ENCODE results near the gene COL4A2. TPM values are rescaled to one million over a fixed set of nuclear protein-coding genes. Genes with fewer than 3 reads are reported as not detected.

The COL4A2 gene
- total RNA-seq, 4 donors from 2014 or later: 75.1 to 322 (median 115) TPM

DNA sequence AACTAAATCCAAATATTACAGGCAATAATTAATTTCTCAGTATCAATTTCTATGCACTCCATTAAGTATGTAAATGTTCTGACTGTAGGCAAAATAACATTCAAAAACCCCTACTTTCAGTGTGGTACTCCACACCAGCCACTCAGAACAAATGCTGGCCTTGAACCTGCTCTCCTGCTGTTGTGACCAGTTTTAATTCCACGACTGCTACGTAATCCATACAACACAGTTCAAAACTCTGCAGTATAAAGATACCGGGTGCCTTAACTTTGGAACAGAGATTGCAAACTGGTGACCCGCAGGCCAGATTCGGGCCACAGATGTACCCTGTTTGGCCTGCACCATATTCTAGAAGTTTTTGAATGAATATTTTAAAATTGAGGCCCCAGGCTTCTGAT lies 30.5 kb upstream of the COL4A2 start:
- DNase-seq: no peak
- H3K9me3 ChIP-seq: no peaks in the 10 kb centered on the region
- 74 to 79% methylated on average over 5 of the region's 5 CpGs for WGBS, 2 donors (ENCODE audit: low coverage in 1 of 2)
- TF ChIP-seq POLR2A (IDR thresholded peaks at IDR 0.05) (no peak), EP300 (IDR thresholded peaks at IDR 0.05; ENCODE audit: low read depth) (no peak), POLR2AphosphoS5 (IDR thresholded peaks at IDR 0.05) (no peak)
- TF ChIP-seq, protein P1, sequence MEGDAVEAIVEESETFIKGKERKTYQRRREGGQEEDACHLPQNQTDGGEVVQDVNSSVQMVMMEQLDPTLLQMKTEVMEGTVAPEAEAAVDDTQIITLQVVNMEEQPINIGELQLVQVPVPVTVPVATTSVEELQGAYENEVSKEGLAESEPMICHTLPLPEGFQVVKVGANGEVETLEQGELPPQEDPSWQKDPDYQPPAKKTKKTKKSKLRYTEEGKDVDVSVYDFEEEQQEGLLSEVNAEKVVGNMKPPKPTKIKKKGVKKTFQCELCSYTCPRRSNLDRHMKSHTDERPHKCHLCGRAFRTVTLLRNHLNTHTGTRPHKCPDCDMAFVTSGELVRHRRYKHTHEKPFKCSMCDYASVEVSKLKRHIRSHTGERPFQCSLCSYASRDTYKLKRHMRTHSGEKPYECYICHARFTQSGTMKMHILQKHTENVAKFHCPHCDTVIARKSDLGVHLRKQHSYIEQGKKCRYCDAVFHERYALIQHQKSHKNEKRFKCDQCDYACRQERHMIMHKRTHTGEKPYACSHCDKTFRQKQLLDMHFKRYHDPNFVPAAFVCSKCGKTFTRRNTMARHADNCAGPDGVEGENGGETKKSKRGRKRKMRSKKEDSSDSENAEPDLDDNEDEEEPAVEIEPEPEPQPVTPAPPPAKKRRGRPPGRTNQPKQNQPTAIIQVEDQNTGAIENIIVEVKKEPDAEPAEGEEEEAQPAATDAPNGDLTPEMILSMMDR (IDR thresholded peaks at IDR 0.05): no peak
- no peaks in the 10 kb centered on the region for H3K36me3 ChIP-seq
- no peak overlapping the region for H3K4me3 ChIP-seq
- in situ Hi-C loops (cut with MboI; ENCODE audit: low pct_ligation_motif_present in 1 of 4, low pct_unique_long_range_greater_than_20kb in 1 of 4, low sequenced_read_pairs in 3 of 4): no loop called here
- intact Hi-C loops (cut with DNase I; ENCODE audit: low total_unique reads): no loop called here
- H3K27ac ChIP-seq: peak overlapping the region in 3 of 4 donors; percentile 33 to 43 (median 42)
- no peaks in the 10 kb centered on the region for H3K27me3 ChIP-seq
- H3K4me1 ChIP-seq: peaks cover 3 to 33% (median 9%) of the 10 kb centered on the region in 4 donors

DNA sequence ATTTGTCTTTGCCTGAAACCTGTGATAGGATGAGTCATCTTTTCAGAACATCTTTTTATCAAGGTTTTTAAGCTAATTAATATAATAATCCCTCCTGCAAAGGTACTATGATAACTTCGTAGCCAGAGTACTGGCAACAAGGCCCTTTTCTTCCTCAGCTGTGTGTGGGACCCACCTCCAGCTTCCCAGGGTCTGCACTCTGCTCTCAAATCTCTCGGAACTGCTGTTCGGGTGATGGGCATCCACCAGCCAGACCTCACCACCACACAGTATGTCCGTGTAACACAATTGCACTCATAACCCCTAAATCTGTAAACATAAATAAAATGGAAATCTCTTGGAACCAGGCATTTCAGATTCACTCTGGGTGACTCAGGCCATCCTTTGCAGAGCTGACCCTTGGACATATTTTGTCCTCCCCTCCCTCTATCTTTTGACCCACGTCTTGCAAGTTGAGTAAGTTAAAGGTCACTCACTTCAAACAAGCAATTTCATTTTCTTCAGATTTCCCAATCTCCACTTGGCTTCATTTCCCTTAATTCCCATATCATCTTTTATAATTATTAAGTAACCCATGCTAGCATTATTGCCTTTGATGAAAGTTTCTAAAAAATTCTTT lies 29.6 kb upstream of the COL4A2 start:
- intact Hi-C loops (cut with DNase I; ENCODE audit: low total_unique reads): no loop called here
- in situ Hi-C loops (cut with MboI; ENCODE audit: low pct_ligation_motif_present in 1 of 4, low pct_unique_long_range_greater_than_20kb in 1 of 4, low sequenced_read_pairs in 3 of 4): no loop called here
- TF ChIP-seq POLR2A (IDR thresholded peaks at IDR 0.05) (no peak), POLR2AphosphoS5 (IDR thresholded peaks at IDR 0.05) (no peak), EP300 (IDR thresholded peaks at IDR 0.05; ENCODE audit: low read depth) (no peak)
- TF ChIP-seq, protein P1 (IDR thresholded peaks at IDR 0.05): no peak
- H3K4me1 ChIP-seq: peaks cover 3 to 39% (median 10%) of the 10 kb centered on the region in 4 donors
- no peaks in the 10 kb centered on the region for H3K27me3 ChIP-seq
- 49 to 58% methylated on average over 4 to 5 of the region's 5 CpGs for WGBS, 2 donors (ENCODE audit: low coverage in 1 of 2)
- peak overlapping the region; percentile 5 to 43 (median 26) for H3K27ac ChIP-seq
- H3K9me3 ChIP-seq: no peaks in the 10 kb centered on the region
- DNase-seq: no peak
- no peaks in the 10 kb centered on the region for H3K36me3 ChIP-seq
- no peak overlapping the region for H3K4me3 ChIP-seq

DNA sequence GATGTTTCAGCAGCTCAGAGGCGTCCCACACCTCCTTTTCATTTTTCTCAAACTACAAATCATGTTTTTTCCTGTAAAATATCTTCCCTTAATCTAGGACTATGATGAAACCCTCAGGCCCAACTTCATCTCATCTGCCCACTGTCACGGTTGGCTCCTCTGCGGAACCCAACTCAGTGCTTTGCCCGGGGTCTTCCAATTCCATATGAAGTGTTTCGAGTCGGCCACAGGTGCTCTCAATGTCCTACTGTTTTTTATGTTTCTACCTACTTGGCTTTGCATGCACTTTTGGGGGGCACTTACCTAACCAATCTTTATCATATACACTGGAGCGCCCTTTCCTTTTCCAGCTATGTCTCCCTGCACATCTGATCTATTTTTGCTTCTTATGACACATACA lies 28.2 kb upstream of the COL4A2 start:
- no peak overlapping the region for H3K4me3 ChIP-seq
- no peak for DNase-seq
- in situ Hi-C loops (cut with MboI; ENCODE audit: low pct_ligation_motif_present in 1 of 4, low pct_unique_long_range_greater_than_20kb in 1 of 4, low sequenced_read_pairs in 3 of 4): no loop called here
- peak overlapping the region in 2 of 4 donors; percentile 43 to 55 for H3K27ac ChIP-seq
- 89 to 91% methylated on average over 7 of the region's 7 CpGs for WGBS, 2 donors (ENCODE audit: low coverage in 1 of 2)
- intact Hi-C loops (cut with DNase I; ENCODE audit: low total_unique reads): no loop called here
- no peaks in the 10 kb centered on the region for H3K27me3 ChIP-seq
- H3K4me1 ChIP-seq: peaks cover 3 to 44% (median 14%) of the 10 kb centered on the region in 4 donors
- no peaks in the 10 kb centered on the region for H3K9me3 ChIP-seq
- no peak for TF ChIP-seq POLR2A (IDR thresholded peaks at IDR 0.05)
- no peak for TF ChIP-seq EP300 (IDR thresholded peaks at IDR 0.05; ENCODE audit: low read depth)
- TF ChIP-seq POLR2AphosphoS5 (IDR thresholded peaks at IDR 0.05): no peak
- TF ChIP-seq, protein P1 (IDR thresholded peaks at IDR 0.05): no peak
- H3K36me3 ChIP-seq: no peaks in the 10 kb centered on the region

DNA sequence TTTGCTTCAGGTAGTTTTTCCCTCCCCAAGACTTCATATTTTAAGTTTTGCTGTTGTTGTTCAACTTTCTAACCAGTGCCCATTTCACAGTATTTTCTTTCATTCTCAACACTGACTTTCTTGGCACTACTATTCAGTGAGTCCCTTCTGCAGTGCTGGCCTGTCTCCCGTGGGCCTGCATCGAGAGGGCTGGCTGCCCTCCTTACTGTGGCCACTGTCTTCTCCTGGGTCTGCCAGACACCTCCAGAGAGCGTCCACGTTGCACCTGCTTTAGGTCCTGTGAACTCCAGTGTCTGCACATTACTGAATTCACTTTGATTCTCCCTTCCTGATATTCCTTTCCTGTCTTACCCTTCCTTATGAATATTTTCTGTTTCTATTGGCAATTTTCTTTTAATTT lies 27.4 kb upstream of the COL4A2 start:
- TF ChIP-seq POLR2AphosphoS5 (IDR thresholded peaks at IDR 0.05) (no peak), EP300 (IDR thresholded peaks at IDR 0.05; ENCODE audit: low read depth) (no peak), POLR2A (IDR thresholded peaks at IDR 0.05) (no peak)
- TF ChIP-seq, protein P1 (IDR thresholded peaks at IDR 0.05): no peak
- Histone ChIP-seq H3K4me1 (peaks cover 6 to 46% (median 17%) of the 10 kb centered on the region in 4 donors), H3K36me3 (no peaks in the 10 kb centered on the region), H3K27ac (peak overlapping the region; percentile 46 to 66 (median 54)), H3K27me3 (no peaks in the 10 kb centered on the region), H3K9me3 (no peaks in the 10 kb centered on the region), H3K4me3 (no peak overlapping the region)
- intact Hi-C loops (cut with DNase I; ENCODE audit: low total_unique reads): no loop called here
- DNase-seq: no peak
- in situ Hi-C loops (cut with MboI; ENCODE audit: low pct_ligation_motif_present in 1 of 4, low pct_unique_long_range_greater_than_20kb in 1 of 4, low sequenced_read_pairs in 3 of 4): no loop called here
- WGBS, 2 donors (ENCODE audit: low coverage in 1 of 2): 75 to 86% methylated on average over 2 to 4 of the region's 4 CpGs

Measured in transverse colon (tissue), 4 donors.